B cell (primary cell): ENCODE measurements around the gene TRHDE. TPM values are rescaled to one million over a fixed set of nuclear protein-coding genes. Genes with fewer than 3 reads are reported as not detected.

Experiments
- ATAC-seq: fragments of 200-7000 bp; cut with Tn5 transposase; one replicate; pipeline ENCODE4 v1.10.0; 2021; ENCODE audit warnings: low read depth, mild to moderate bottlenecking, moderate number of reproducible peaks, moderate library complexity
- CTCF ChIA-PET: fragments of 350-600 bp; sonication (Branson Sonifier 250); formaldehyde crosslinking; loops from one replicate; lab custom pipeline; 2021; ENCODE audit warnings: antibody characterized with exemption, inconsistent platforms; lab: Charles Lee
- POLR2A ChIA-PET: fragments of 350-600 bp; sonication (Branson Sonifier 250); formaldehyde crosslinking; loops from one replicate; lab custom pipeline; 2021; ENCODE audit warnings: antibody characterized with exemption; lab: Charles Lee
- DNase-seq: peaks from one replicate; pipeline ENCODE4 v3.0.0; 2013
- H2AFZ ChIP-seq: 2 replicates; pipeline ENCODE4 v1.6.1; 2012; ENCODE audit warnings: mild to moderate bottlenecking, low read depth, low read length; ENCODE audit not compliant: insufficient read depth, poor library complexity, severe bottlenecking
- H3K27ac ChIP-seq, 2 donors: 1 replicate in 1 of 2; 2 replicates in 1 of 2; pipeline ENCODE4 v1.5.1; 2012 to 2013; ENCODE audit warnings: low read length in 2 of 2, mild to moderate bottlenecking in 2 of 2, moderate library complexity in 1 of 2
- H3K27me3 ChIP-seq, 4 experiments: fragments of 200-600 bp in 1 of 4; sonication (generic) in 1 of 4; replicated peaks in 1 of 4; 1 replicate in 2 of 4; 2 replicates in 2 of 4; pipeline versions ENCODE4 v1.6.1 to v1.7.0; 2013 to 2016; ENCODE audit warnings: low read length in 3 of 4, mild to moderate bottlenecking in 2 of 4, mixed read lengths in 1 of 4, moderate library complexity in 1 of 4; ENCODE audit not compliant: insufficient read depth in 4 of 4, control insufficient read depth in 3 of 4; ENCODE audit errors: control extremely low read depth in 1 of 4
- H3K36me3 ChIP-seq, 2 experiments: replicated peaks in 1 of 2; 1 replicate in 1 of 2; 2 replicates in 1 of 2; pipeline versions ENCODE4 v1.6.1 to v1.7.1; 2013; ENCODE audit warnings: low read length in 1 of 2; ENCODE audit not compliant: insufficient read depth in 2 of 2, control insufficient read depth in 1 of 2; ENCODE audit errors: control extremely low read depth in 1 of 2, extremely low read depth in 1 of 2
- H3K4me1 ChIP-seq, 2 donors: fragments of 200-600 bp in 1 of 2; sonication (generic) in 1 of 2; 1 replicate in 1 of 2; 2 replicates in 1 of 2; pipeline versions ENCODE4 v1.5.1 to v1.6.1; 2013 to 2017; ENCODE audit warnings: low read length in 2 of 2; ENCODE audit not compliant: control insufficient read depth in 2 of 2, insufficient read depth in 2 of 2
- H3K4me2 ChIP-seq: replicated peaks from 2 replicates; pipeline ENCODE3; 2012; ENCODE audit warnings: mild to moderate bottlenecking, low read depth, low read length; ENCODE audit not compliant: poor library complexity, severe bottlenecking
- H3K4me3 ChIP-seq, 5 experiments: fragments of 200-600 bp in 1 of 5; sonication (generic) in 1 of 5; 1 replicate in 3 of 5; 2 replicates in 2 of 5; pipeline versions ENCODE4 v1.5.1 to v1.7.0; 2011 to 2016; ENCODE audit warnings: low read length in 4 of 5, mild to moderate bottlenecking in 4 of 5, low read depth in 2 of 5, control low read depth in 1 of 5, moderate library complexity in 1 of 5; ENCODE audit not compliant: insufficient read depth in 1 of 5; ENCODE audit errors: control extremely low read depth in 1 of 5, extremely low read depth in 1 of 5
- H3K79me2 ChIP-seq: fragments of 200-600 bp; sonication (generic); one replicate; pipeline ENCODE4 v1.6.0; 2016; ENCODE audit warnings: low read length; ENCODE audit not compliant: control insufficient read depth, insufficient read depth
- H3K9ac ChIP-seq: fragments of 200-600 bp; sonication (generic); 2 replicates; pipeline ENCODE4 v1.6.1; 2017; ENCODE audit warnings: mild to moderate bottlenecking, low read length, moderate library complexity
- H3K9me3 ChIP-seq, 3 donors: one replicate each; pipeline versions ENCODE4 v1.6.1 to v1.7.1; 2013; ENCODE audit warnings: low read length in 2 of 3; ENCODE audit not compliant: control insufficient read depth in 2 of 3, insufficient read depth in 1 of 3; ENCODE audit errors: control extremely low read depth in 1 of 3
- H4K20me1 ChIP-seq: 2 replicates; pipeline ENCODE4 v1.6.0; 2012; ENCODE audit warnings: mild to moderate bottlenecking, low read length; ENCODE audit not compliant: insufficient read depth, control insufficient read depth, poor library complexity, severe bottlenecking
- H3K27ac Mint-ChIP-seq: one replicate; pipeline ENCODE4 v1.8.0; 2021; ENCODE audit warnings: mixed read lengths
- H3K27me3 Mint-ChIP-seq: one replicate; pipeline ENCODE4 v1.8.0; 2021; ENCODE audit warnings: mixed read lengths
- H3K4me1 Mint-ChIP-seq: one replicate; pipeline ENCODE4 v1.8.0; 2021; ENCODE audit warnings: mixed read lengths
- H3K4me3 Mint-ChIP-seq: one replicate; pipeline ENCODE4 v1.8.0; 2021; ENCODE audit warnings: mixed read lengths
- H3K9me3 Mint-ChIP-seq: one replicate; pipeline ENCODE4 v1.8.0; 2022; ENCODE audit warnings: mixed read lengths; ENCODE audit not compliant: insufficient read depth
- CTCF ChIP-seq: fragments of 200-600 bp; IDR thresholded peaks from one replicate; pipeline ENCODE4 v1.8.0; 2022; ENCODE audit warnings: antibody characterized with exemption, mild to moderate bottlenecking
- EZH2 ChIP-seq: IDR thresholded peaks from 2 replicates; pipeline ENCODE4 v1.6.1; 2012; ENCODE audit warnings: borderline replicate concordance, low read depth, mild to moderate bottlenecking, moderate library complexity, low read length; ENCODE audit not compliant: insufficient read depth, poor library complexity, severe bottlenecking
- WGBS: methylation state at CpG from one replicate; pipeline ENCODE4 v1.1.5; 2013; ENCODE audit warnings: missing lambda C conversion rate; ENCODE audit not compliant: insufficient coverage; 5-methylcytosine and 5-hydroxymethylcytosine counted together
- intact Hi-C: fragments of 100-400 bp; cut with micrococcal nuclease; formaldehyde crosslinking; loops from one replicate; pipeline ENCODE4 v1.10.0; 2022
- polyA plus RNA-seq: library from polyadenylated mRNA; depleted of rRNA; stranded (reverse); fragments of >200 nt; gene quantifications from 2 replicates; pipeline ENCODE4 v1.2.3, GENCODE V29; 2012
- total RNA-seq, 2 donors: library from RNA; stranded (reverse); fragments of 120-200 nt in 1 of 2; gene quantifications; 1 replicate in 1 of 2; 2 replicates in 1 of 2; pipeline versions ENCODE4 v1.2.3 to v1.2.4, GENCODE V29; 2013 to 2022

Gene TRHDE
- total and polyA plus RNA-seq, 2 donors (not counting 1 experiment from before 2014, with no cell fraction given) = not detected

GRCh38 chr12:72366255-72366654, 94.1 kb downstream of the TRHDE start:
- no peaks in the 10 kb centered on the region for H3K27me3 ChIP-seq

GRCh38 chr12:72368298-72368697, 96.1 kb downstream of the TRHDE start:
- Histone ChIP-seq H3K4me1 (no peaks in the 10 kb centered on the region), H3K79me2 (no peaks in the 10 kb centered on the region), H3K9ac (no peak overlapping the region), H3K4me3 (no peak overlapping the region), H3K27me3 (no peaks in the 10 kb centered on the region), H4K20me1 (no peaks in the 10 kb centered on the region), H3K9me3 (peaks cover 0 to 4% (median 0%) of the 10 kb centered on the region in 3 donors), H3K36me3 (no peaks in the 10 kb centered on the region), H2AFZ (no peak overlapping the region), H3K27ac (no peak overlapping the region), H3K4me2 (no peak overlapping the region)
- DNase-seq (no peak), ATAC-seq (no peak)
- no peak for TF ChIP-seq CTCF
- TF ChIP-seq EZH2 = no peak
- no CpG with 5 or more reads among the region's 1 CpG for WGBS
- ChIA-PET CTCF (no interaction called here), POLR2A (no interaction called here)
- no peak overlapping the region for H3K4me3 Mint-ChIP-seq
- H3K9me3 Mint-ChIP-seq = no peaks in the 10 kb centered on the region
- H3K4me1 Mint-ChIP-seq = no peaks in the 10 kb centered on the region
- H3K27me3 Mint-ChIP-seq = no peaks in the 10 kb centered on the region
- intact Hi-C loops = no loop called here
- no peak overlapping the region for H3K27ac Mint-ChIP-seq

More at GRCh38 chr12:72366255-72366654, 94.1 kb downstream of the TRHDE start:
- no CpG with 5 or more reads among the region's 3 CpGs for WGBS
- POLR2A ChIA-PET = no interaction called here
- H3K27ac Mint-ChIP-seq = no peak overlapping the region
- peaks cover 0 to 4% (median 0%) of the 10 kb centered on the region in 3 donors for H3K9me3 ChIP-seq
- CTCF ChIA-PET = no interaction called here
- H3K9ac ChIP-seq = no peak overlapping the region
- H3K4me3 Mint-ChIP-seq = no peak overlapping the region
- H3K4me2 ChIP-seq = no peak overlapping the region
- no peak for TF ChIP-seq CTCF
- TF ChIP-seq EZH2 = no peak
- H3K79me2 ChIP-seq = no peaks in the 10 kb centered on the region
- no peaks in the 10 kb centered on the region for H3K4me1 ChIP-seq
- intact Hi-C loops = no loop called here
- H3K4me3 ChIP-seq = no peak overlapping the region
- no peak overlapping the region for H2AFZ ChIP-seq
- ATAC-seq (no peak), DNase-seq (no peak)
- no peaks in the 10 kb centered on the region for H3K36me3 ChIP-seq
- no peaks in the 10 kb centered on the region for H3K9me3 Mint-ChIP-seq
- no peaks in the 10 kb centered on the region for H3K27me3 Mint-ChIP-seq
- H3K4me1 Mint-ChIP-seq = no peaks in the 10 kb centered on the region
- H3K27ac ChIP-seq = no peak overlapping the region
- H4K20me1 ChIP-seq = no peaks in the 10 kb centered on the region
